CD4-positive, alpha-beta T cell treated with Interferon alpha-2 for 1 hour (primary cell): ENCODE measurements around the gene HS3ST3A1.
A peak's percentile ranks its signal among the peaks of the same experiment; 100 is the strongest.

Experiments
- DNase-seq, 2 donors: peaks; one replicate each; pipeline ENCODE4 v3.0.0-alpha.2; 2020 to 2022

HS3ST3A1 gene

GRCh38 chr17:13597723-13598347 is 3.9 kb downstream of the HS3ST3A1 start:
- DNase-seq, result peak; percentile 11 to 64

- DNase-seq, result no peak
Measured at GRCh38 chr17:13596241-13596923, 5.3 kb downstream of the HS3ST3A1 start.

GRCh38 chr17:13595599-13595899 is 6.2 kb downstream of the HS3ST3A1 start:
- no peak for DNase-seq

DNA sequence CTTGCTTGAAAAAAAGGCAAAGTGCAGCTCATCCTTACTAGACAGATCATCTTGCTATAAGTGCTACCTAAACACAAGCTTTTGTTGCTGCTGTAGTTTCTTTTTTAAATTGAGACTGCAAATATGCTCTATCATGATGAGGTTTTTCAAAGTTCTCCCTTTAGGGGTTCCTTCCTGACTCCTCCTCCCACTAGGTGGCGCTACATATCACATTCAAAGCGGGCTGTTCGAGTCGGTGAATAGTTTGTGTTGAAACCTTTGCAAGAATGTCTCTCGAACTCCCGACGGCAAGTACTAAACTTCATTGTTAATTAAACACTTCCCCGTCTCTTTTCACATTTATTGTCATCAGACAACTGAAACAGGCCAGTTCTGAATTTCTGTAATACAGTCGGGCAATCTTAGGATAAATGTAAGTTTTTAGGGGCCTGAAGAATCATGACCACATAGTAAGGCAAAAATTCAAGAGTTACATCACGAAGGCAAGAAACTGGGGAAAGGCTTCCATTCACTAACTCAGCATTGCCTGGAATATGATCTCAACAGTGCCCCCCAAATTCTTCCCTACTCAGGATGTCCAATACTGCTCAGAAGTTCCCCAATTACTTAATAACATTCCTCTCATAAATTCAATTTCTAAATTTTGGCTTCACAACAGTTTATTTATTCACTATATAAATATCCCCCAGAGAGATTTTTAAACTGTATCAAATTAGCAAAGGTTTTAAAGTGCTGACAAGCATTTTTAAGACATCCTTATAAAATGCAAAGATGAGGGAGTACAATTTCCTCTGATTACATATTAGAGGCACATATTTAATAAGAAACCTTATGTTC is 6.7 kb downstream of the HS3ST3A1 start:
- peak; percentile 63 to 84 for DNase-seq

DNA sequence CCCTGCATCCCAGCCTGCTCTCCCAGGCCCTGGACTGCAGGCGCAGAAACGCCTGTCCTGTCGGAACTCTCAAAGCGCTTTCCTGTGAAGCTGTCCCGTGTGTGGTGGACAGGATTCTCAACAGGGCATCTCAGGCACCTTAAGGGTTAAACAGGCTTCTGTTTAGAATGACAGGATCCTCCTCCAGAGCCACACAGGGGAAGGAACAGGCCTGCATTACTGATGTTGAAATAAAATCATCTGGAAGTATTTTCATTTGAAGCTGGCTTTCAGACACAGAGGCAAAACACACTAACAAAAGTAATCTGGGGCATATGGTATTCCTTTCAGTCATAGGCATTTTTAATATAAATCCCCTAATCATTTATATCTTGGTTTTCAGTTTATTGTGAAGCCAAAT is 7.4 kb downstream of the HS3ST3A1 start:
- no peak for DNase-seq

- DNase-seq, result no peak
Measured at GRCh38 chr17:13593757-13594156, 8.0 kb downstream of the HS3ST3A1 start.

- DNase-seq, result no peak
Measured at GRCh38 chr17:13593021-13593751, 8.5 kb downstream of the HS3ST3A1 start.

- no peak for DNase-seq
Measured at GRCh38 chr17:13592427-13592826, 9.3 kb downstream of the HS3ST3A1 start.

DNA sequence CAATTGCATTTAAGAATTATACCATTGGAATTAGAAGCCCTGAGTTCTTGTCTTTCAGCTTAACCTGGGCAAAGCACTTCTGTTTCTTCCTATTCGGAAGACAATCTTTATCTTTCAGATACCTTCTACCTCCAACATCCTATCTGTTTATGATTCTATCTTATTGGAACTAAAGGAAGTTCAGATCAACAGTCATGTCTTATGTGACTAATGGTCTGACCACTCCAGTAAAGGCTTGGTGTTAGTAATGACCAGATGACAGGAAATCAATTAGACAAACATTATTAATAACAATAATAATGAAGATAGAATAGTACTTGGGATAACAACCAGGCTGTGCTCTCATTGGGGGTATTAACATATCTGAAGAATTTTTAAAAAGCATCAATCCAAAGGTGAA is 11.3 kb downstream of the HS3ST3A1 start:
- no peak for DNase-seq

DNA sequence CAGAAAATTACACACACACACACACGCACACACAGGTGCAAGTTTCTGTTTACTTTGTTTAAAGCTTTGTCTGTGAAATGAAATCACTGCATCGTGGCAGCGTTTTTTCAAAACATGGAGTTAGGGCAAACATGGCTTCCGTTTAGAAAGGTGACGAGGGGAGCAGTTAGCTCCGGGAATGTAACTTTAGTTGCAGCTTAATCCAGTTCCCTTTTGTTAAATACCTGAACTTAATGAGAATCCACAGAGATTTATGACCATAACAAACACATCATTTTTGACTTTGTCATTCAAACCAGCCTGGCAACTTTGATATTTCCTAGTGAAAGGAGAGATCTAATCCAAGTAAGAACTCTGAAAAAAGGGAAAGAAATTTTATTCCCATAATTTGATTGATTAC is 12.1 kb downstream of the HS3ST3A1 start:
- no peak for DNase-seq

- no peak for DNase-seq
Measured at GRCh38 chr17:13587487-13588338, 14.0 kb downstream of the HS3ST3A1 start.

DNA sequence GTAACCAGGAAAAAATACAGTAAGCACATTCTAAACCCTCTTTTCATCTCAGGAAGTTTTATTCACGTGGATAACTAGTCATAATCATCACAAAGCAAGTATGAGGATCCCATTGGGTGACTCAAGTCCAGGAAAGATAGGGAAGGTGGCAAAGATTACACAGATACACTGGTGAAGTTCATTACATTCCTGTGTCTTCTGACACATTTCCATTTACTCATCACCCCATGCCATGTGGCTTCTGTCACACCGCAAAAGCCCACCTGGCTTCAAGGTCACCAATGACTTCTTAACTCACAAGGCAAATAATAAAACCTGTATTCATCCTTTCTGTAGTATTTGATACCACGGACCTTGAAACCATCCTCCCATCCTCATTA is 17.0 kb downstream of the HS3ST3A1 start:
- no peak for DNase-seq

DNA sequence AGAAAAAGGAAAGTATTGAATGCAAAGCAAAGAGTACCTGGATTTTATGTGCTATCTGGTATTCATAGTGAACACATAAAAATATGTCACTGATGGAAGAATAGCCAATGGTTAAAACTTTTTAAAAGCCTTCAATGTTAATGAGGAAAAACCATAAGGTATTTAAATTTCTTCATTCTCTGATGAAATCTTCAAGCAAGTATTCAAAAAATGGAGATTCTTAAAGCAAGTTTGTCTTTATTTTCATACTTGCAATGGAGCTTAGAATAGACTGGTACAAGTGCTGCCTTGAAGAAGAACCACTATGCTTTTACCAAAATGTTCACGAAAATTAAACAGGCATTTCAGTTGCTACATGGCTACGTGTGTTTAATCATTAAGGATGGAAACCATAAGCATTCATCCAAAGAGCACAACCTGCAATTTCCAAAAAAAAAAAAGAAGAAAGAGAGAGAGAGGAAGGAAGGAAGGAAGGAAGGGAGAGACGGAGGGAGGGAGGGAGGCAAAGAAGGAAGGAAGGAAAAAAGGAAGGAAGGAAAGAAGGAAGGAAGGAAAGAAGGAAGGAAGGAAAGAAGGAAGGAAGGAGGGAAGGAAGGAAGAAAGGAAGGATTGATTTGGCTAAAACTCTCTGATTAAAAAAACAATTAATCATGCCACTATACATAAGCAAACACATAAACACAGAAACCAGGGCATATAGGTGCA is 17.6 kb downstream of the HS3ST3A1 start:
- DNase-seq, result no peak

- DNase-seq, result no peak
Measured at GRCh38 chr17:13582776-13583547, 18.8 kb downstream of the HS3ST3A1 start.

- no peak for DNase-seq
Measured at GRCh38 chr17:13581925-13582324, 19.8 kb downstream of the HS3ST3A1 start.

DNA sequence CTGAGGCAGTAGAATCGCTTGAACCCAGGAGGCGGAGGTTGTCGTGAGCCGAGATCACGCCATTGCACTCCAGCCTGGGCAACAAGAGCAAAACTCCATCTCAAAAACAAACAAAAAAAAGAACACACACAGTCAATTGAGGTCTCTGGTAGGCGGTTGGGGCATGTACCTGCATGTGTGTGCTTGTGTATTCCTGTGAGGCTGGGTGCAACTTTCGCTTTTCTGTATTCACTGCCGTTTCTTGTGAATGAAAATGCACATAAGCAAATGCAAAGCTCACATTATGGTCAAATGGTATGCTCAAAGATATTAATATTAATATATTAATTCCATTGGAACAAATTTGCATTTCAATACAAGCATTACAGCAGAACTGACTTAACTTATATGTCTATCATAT is 20.9 kb downstream of the HS3ST3A1 start:
- DNase-seq, result no peak

DNA sequence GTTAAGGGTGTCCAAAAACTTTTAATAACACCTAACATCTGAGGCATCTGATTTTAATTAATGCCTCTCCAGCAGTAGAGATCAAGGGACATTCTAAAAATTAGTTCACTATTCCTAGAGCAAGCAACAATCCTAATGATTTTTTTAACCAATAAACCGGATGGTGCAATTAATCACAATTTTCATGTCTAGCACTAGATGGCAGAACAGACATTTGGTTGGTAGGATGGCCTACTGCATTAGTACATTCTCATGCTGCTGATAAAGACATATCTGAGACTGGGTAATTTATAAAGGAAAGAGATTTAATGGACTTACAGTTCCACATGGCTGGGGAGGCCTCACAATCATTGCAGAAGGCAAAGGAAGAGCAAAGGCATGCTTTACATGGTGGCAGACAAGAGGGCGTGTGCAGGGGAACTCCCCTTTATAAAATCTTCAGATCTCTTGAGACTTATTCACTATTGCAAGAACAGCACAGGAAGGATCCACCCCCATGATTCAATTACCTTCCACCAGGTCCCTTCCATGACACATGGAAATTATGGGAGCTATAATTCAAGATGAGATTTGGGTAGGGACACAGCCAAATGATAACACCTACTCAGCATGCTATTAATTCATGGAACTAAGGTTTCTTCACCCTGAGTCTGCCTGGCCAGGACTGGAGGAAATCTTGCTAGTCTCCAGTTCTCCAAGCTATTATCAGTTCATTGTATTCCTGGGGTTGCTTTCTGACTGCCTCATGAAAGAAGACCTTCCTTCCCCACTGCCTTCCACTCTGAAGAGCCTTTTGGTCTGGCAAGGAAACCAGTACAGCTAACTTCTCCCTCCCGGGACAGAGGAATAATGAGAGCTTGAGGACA is 24.8 kb downstream of the HS3ST3A1 start:
- DNase-seq, result no peak

GRCh38 chr17:13575922-13576419 is 25.8 kb downstream of the HS3ST3A1 start:
- DNase-seq, result no peak

- no peak for DNase-seq
Measured at GRCh38 chr17:13575466-13575865, 26.3 kb downstream of the HS3ST3A1 start.

- no peak for DNase-seq
Measured at GRCh38 chr17:13572581-13572980, 29.1 kb downstream of the HS3ST3A1 start.
